ENCODE measurements around the gene BICRA. TPM values are rescaled to one million over a fixed set of nuclear protein-coding genes. Genes with fewer than 3 reads are reported as not detected.

BICRA gene
- total RNA-seq, 1 donor from 2014 or later, result 55.5 TPM

GRCh38 chr19:47675859-47676258, 66.9 kb downstream of the BICRA start:
- Mint-ChIP-seq H3K36me3 (ENCODE audit: unreplicated experiment) (peaks cover 7% of the 10 kb centered on the region), H3K4me1 (ENCODE audit: low read depth, unreplicated experiment) (peaks cover 18% of the 10 kb centered on the region), H3K27ac (ENCODE audit: unreplicated experiment) (no peak overlapping the region), H3K27me3 (ENCODE audit: unreplicated experiment) (peaks cover 10% of the 10 kb centered on the region), H3K4me3 (ENCODE audit: unreplicated experiment) (no peak overlapping the region), H3K9me3 (ENCODE audit: unreplicated experiment) (peaks cover 14% of the 10 kb centered on the region)
- DNase-seq, result no peak
- TF ChIP-seq CTCF (IDR thresholded peaks at IDR 0.05; ENCODE audit: partially characterized antibody, unreplicated experiment), result no peak

GRCh38 chr19:47676811-47677210, 67.9 kb downstream of the BICRA start:
- Mint-ChIP-seq H3K4me1 (ENCODE audit: low read depth, unreplicated experiment) (peaks cover 17% of the 10 kb centered on the region), H3K9me3 (ENCODE audit: unreplicated experiment) (peaks cover 15% of the 10 kb centered on the region), H3K27ac (ENCODE audit: unreplicated experiment) (peak overlapping the region; percentile 94), H3K27me3 (ENCODE audit: unreplicated experiment) (peaks cover 7% of the 10 kb centered on the region), H3K36me3 (ENCODE audit: unreplicated experiment) (peaks cover 7% of the 10 kb centered on the region), H3K4me3 (ENCODE audit: unreplicated experiment) (peak overlapping the region; percentile 18)
- no peak for TF ChIP-seq CTCF (IDR thresholded peaks at IDR 0.05; ENCODE audit: partially characterized antibody, unreplicated experiment)
- peak; percentile 75 for DNase-seq

- peak overlapping the region; percentile 76 for H3K27ac Mint-ChIP-seq (ENCODE audit: unreplicated experiment)
Observed at GRCh38 chr19:47679251-47679900, 70.4 kb downstream of the BICRA start.

GRCh38 chr19:47679922-47680857, 71.3 kb downstream of the BICRA start:
- Mint-ChIP-seq H3K9me3 (ENCODE audit: unreplicated experiment) (peaks cover 11% of the 10 kb centered on the region), H3K27ac (ENCODE audit: unreplicated experiment) (no peak overlapping the region), H3K4me1 (ENCODE audit: low read depth, unreplicated experiment) (peaks cover 22% of the 10 kb centered on the region), H3K4me3 (ENCODE audit: unreplicated experiment) (no peak overlapping the region), H3K36me3 (ENCODE audit: unreplicated experiment) (no peaks in the 10 kb centered on the region), H3K27me3 (ENCODE audit: unreplicated experiment) (peaks cover 13% of the 10 kb centered on the region)
- TF ChIP-seq CTCF (IDR thresholded peaks at IDR 0.05; ENCODE audit: partially characterized antibody, unreplicated experiment), result no peak
- no peak for DNase-seq

More at GRCh38 chr19:47679251-47679900, 70.4 kb downstream of the BICRA start:
- DNase-seq, result no peak
- no peak for TF ChIP-seq CTCF (IDR thresholded peaks at IDR 0.05; ENCODE audit: partially characterized antibody, unreplicated experiment)
- H3K4me1 Mint-ChIP-seq (ENCODE audit: low read depth, unreplicated experiment), result peaks cover 22% of the 10 kb centered on the region
- no peaks in the 10 kb centered on the region for H3K36me3 Mint-ChIP-seq (ENCODE audit: unreplicated experiment)
- no peak overlapping the region for H3K4me3 Mint-ChIP-seq (ENCODE audit: unreplicated experiment)
- peaks cover 18% of the 10 kb centered on the region for H3K9me3 Mint-ChIP-seq (ENCODE audit: unreplicated experiment)
- peaks cover 17% of the 10 kb centered on the region for H3K27me3 Mint-ChIP-seq (ENCODE audit: unreplicated experiment)
